ENCODE data around the gene FA2H. TPM values are rescaled to one million over a fixed set of nuclear protein-coding genes. Genes with fewer than 3 reads are reported as not detected.

FA2H gene
- total RNA-seq, 4 donors from 2014 or later = 1.2 to 4.2 (median 2.0) TPM

DNA sequence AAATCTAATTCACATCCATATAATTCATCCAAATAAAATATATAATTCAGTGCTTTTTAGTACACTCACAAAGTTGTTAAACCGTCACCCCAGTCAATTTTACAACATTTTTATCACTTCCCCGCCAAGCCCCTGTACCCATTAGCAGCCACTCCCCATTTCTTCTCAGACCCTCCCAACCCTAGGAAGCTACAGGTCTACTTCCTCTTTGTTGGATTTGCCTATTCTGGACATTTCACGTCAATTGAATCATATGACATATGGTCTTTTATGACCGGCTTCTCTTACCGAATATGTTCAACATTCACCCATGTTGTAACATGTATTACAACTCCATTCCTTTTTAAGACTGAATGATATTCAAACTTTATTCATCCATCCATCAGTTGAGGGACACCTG, 54.0 kb downstream of the FA2H start:
- WGBS, 2 donors = 90 to 92% methylated on average over 5 of the region's 5 CpGs
- H3K4me1 ChIP-seq = no peaks in the 10 kb centered on the region
- no peaks in the 10 kb centered on the region for H3K27me3 ChIP-seq
- TF ChIP-seq POLR2A (IDR thresholded peaks at IDR 0.05) = no peak
- TF ChIP-seq CTCF (IDR thresholded peaks at IDR 0.05) = no peak
- no peaks in the 10 kb centered on the region for H3K9me3 ChIP-seq
- intact Hi-C loops (cut with DNase I) = no loop called here
- no peaks in the 10 kb centered on the region for H3K36me3 ChIP-seq
- H3K27ac ChIP-seq = no peak overlapping the region
- no peak overlapping the region for H3K4me3 ChIP-seq (replicated peaks in 1 of 3)
- DNase-seq = no peak

DNA sequence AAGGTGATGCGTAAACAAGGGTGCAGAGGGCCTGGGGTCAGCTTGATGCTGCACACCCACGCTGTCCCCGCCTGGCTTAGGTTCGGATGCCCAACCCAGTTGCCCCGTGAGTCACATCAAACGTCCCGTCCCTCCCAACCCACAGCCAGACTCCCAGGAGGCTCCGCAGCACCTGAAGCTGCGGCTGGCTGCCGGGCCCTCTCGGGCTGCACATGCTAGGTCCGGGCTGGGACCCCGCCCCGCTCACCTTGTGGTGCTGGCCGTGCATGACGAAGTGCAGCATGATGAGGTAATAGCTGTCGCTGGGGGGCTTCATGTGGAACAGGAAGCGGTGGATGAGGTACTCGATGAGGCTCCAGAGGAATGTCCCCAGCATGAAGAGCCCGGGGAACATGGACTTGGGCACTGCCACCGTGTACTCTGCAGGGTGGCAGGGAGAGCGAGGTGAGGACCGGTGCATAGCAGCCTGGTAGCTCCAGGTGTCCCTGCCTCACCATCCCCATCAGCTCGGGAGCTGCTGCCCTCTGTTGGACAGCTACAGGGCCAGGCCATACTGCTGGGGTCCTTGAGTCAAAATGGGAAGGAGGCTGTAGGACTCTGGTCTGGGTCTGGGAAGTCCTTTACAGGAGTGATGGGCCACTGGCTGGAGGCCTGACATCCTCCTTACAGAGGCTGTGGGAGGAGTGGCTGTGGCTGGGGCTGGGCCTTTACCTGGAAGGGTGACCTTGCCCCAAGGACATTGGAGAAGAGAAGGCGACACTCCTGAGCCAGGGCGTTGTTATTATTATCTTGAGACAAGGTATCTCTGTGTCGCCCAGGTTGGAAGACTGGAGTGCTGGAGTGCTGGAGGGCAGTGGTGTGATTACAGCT, 55.6 kb downstream of the FA2H start:
- no peaks in the 10 kb centered on the region for H3K36me3 ChIP-seq
- no peak overlapping the region for H3K27ac ChIP-seq
- DNase-seq = no peak
- WGBS, 2 donors = 89 to 90% methylated on average over 20 to 22 of the region's 27 CpGs
- no peaks in the 10 kb centered on the region for H3K9me3 ChIP-seq
- no peaks in the 10 kb centered on the region for H3K27me3 ChIP-seq
- no peak overlapping the region for H3K4me3 ChIP-seq (replicated peaks in 1 of 3)
- no peaks in the 10 kb centered on the region for H3K4me1 ChIP-seq
- TF ChIP-seq CTCF (IDR thresholded peaks at IDR 0.05) (no peak), POLR2A (IDR thresholded peaks at IDR 0.05) (no peak)
- intact Hi-C loops (cut with DNase I) = no loop called here

- H3K4me1 ChIP-seq = no peaks in the 10 kb centered on the region
- 91 to 96% methylated on average over 10 to 13 of the region's 13 CpGs for WGBS, 2 donors
- TF ChIP-seq CTCF (IDR thresholded peaks at IDR 0.05) (no peak), POLR2A (IDR thresholded peaks at IDR 0.05) (no peak)
- no peak overlapping the region for H3K4me3 ChIP-seq (replicated peaks in 1 of 3)
- no peaks in the 10 kb centered on the region for H3K27me3 ChIP-seq
- intact Hi-C loops (cut with DNase I) = no loop called here
- no peaks in the 10 kb centered on the region for H3K36me3 ChIP-seq
- DNase-seq = no peak
- no peak overlapping the region for H3K27ac ChIP-seq
- H3K9me3 ChIP-seq = no peaks in the 10 kb centered on the region
These were observed 56.5 kb downstream of the FA2H start for GRCh38 chr16:74718140-74718539.

- no peaks in the 10 kb centered on the region for H3K27me3 ChIP-seq
- no peak for TF ChIP-seq POLR2A (IDR thresholded peaks at IDR 0.05)
- TF ChIP-seq CTCF (IDR thresholded peaks at IDR 0.05) = no peak
- no peak for DNase-seq
- no peak overlapping the region for H3K4me3 ChIP-seq (replicated peaks in 1 of 3)
- no peaks in the 10 kb centered on the region for H3K36me3 ChIP-seq
- no peaks in the 10 kb centered on the region for H3K9me3 ChIP-seq
- no peaks in the 10 kb centered on the region for H3K4me1 ChIP-seq
- intact Hi-C loops (cut with DNase I) = no loop called here
- WGBS, 2 donors = 79 to 80% methylated on average over 7 of the region's 7 CpGs
- H3K27ac ChIP-seq = no peak overlapping the region
These were observed 57.3 kb downstream of the FA2H start for GRCh38 chr16:74717367-74717766.

DNA sequence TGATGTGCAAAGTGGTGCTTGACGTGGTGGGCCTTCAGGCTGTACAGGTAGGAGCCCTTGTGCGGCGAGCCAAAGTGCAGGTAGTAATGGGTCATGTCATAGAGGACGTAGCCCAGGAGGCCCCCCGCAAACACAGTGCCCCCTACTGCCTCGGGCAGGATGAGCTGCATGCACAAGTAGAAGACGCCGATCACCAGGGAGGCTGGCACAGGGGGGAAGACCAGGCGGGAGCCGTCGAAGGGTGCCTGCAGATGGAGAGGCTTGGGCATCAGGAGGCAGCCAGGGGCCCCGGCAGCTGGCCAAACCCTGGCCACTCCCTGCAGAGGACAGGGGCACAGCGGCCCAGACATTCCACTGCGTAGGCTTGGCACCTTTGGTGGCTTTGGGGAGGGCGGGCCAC, 58.3 kb downstream of the FA2H start:
- intact Hi-C loops (cut with DNase I) = no loop called here

More for the DNA sequence above, 58.3 kb downstream of the FA2H start:
- WGBS, 2 donors = 88 to 90% methylated on average over 13 to 15 of the region's 15 CpGs
- H3K4me1 ChIP-seq = no peaks in the 10 kb centered on the region
- H3K36me3 ChIP-seq = no peaks in the 10 kb centered on the region
- H3K27me3 ChIP-seq = no peaks in the 10 kb centered on the region
- H3K4me3 ChIP-seq (replicated peaks in 1 of 3) = no peak overlapping the region
- TF ChIP-seq CTCF (IDR thresholded peaks at IDR 0.05) = no peak
- TF ChIP-seq POLR2A (IDR thresholded peaks at IDR 0.05) = no peak
- no peak overlapping the region for H3K27ac ChIP-seq
- H3K9me3 ChIP-seq = no peaks in the 10 kb centered on the region
- DNase-seq = no peak
